B cell (primary cell): ENCODE data around the gene PIAS4.

Experiments
- CTCF ChIP-seq: fragments of 200-600 bp; IDR thresholded peaks from one replicate; pipeline ENCODE4 v1.8.0; 2022; ENCODE audit warnings: antibody characterized with exemption, mild to moderate bottlenecking
- EZH2 ChIP-seq: IDR thresholded peaks from 2 replicates; pipeline ENCODE4 v1.6.1; 2012; ENCODE audit warnings: borderline replicate concordance, low read depth, mild to moderate bottlenecking, moderate library complexity, low read length; ENCODE audit not compliant: insufficient read depth, poor library complexity, severe bottlenecking

GRCh38 chr19:3963458-3964255, 43.9 kb upstream of the PIAS4 start:
- TF ChIP-seq CTCF (no peak), EZH2 (no peak)
